ENCODE results near the gene NOS3.
"Not testable (repeated sequence)": the region's sequence is repeated elsewhere in the genome, so short reads cannot be mapped to it uniquely, and the experiment has no call there.

Gene NOS3

GRCh38 chr7:151010307-151011096 is 19.7 kb downstream of the NOS3 start:
- H3K27me3 ChIP-seq (ENCODE audit: insufficient read depth, poor library complexity, severe bottlenecking), result no peaks in the 10 kb centered on the region
- H3K27ac ChIP-seq (ENCODE audit: poor library complexity, severe bottlenecking), result no peak overlapping the region
- H3K36me3 ChIP-seq (ENCODE audit: low read depth), result no peaks in the 10 kb centered on the region
- no peak overlapping the region for H3K4me3 ChIP-seq (ENCODE audit: severe bottlenecking)
- TF ChIP-seq CTCF (IDR thresholded peaks at IDR 0.05; ENCODE audit: poor library complexity, severe bottlenecking), result no peak
- H3K9me3 ChIP-seq (ENCODE audit: severe bottlenecking), result peaks cover 3% of the 10 kb centered on the region
- DNase-seq (ENCODE audit: low spot score) (no peak), ATAC-seq (ENCODE audit: low read depth) (no peak)
- H3K4me1 ChIP-seq (ENCODE audit: insufficient read depth, poor library complexity, severe bottlenecking), result no peaks in the 10 kb centered on the region

DNA sequence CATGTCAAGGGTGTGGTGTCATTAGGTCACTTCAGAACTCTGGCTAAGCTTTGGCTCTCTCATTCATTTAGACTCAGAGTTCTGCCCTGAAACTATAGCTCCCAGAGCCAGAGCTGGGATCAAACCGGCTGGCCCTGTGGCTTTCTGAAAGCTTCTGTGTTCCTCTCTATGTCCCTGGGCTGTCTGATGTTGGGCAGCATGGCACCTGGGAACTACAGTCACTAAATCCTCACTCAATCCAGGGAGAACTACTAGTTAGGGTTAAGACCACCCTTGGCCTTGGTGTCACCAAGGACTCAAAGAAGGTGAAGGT is 20.2 kb downstream of the NOS3 start:
- H3K36me3 ChIP-seq (ENCODE audit: low read depth), result no peaks in the 10 kb centered on the region
- no peak overlapping the region for H3K4me3 ChIP-seq (ENCODE audit: severe bottlenecking)
- ATAC-seq (ENCODE audit: low read depth), result no peak
- H3K27ac ChIP-seq (ENCODE audit: poor library complexity, severe bottlenecking), result no peak overlapping the region
- no peaks in the 10 kb centered on the region for H3K4me1 ChIP-seq (ENCODE audit: insufficient read depth, poor library complexity, severe bottlenecking)
- TF ChIP-seq CTCF (IDR thresholded peaks at IDR 0.05; ENCODE audit: poor library complexity, severe bottlenecking), result no peak
- no peak for DNase-seq (ENCODE audit: low spot score)
- peaks cover 3% of the 10 kb centered on the region for H3K9me3 ChIP-seq (ENCODE audit: severe bottlenecking)
- no peaks in the 10 kb centered on the region for H3K27me3 ChIP-seq (ENCODE audit: insufficient read depth, poor library complexity, severe bottlenecking)

DNA sequence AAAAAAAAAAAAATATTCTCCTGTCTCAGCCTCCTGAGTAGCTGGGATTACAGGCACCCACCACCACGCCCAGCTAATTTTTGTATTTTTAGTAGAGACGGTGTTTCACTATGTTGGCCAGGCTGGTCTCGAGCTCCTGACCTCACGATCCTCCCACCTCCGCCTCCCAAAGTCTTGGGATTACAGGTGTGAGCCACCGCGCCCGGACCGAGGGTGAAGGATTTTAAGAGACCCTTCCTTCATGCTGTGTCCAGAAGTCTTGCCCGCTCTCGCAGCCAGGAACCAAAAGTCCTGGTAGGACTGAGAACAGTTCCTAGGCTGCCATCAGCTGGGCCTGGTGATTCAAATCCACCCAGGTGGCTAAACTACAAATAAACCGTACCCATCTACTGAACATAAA is 20.8 kb downstream of the NOS3 start:
- H3K9me3 ChIP-seq (ENCODE audit: severe bottlenecking); H3K4me1 ChIP-seq (ENCODE audit: insufficient read depth, poor library complexity, severe bottlenecking); H3K36me3 ChIP-seq (ENCODE audit: low read depth); H3K27me3 ChIP-seq (ENCODE audit: insufficient read depth, poor library complexity, severe bottlenecking); H3K4me3 ChIP-seq (ENCODE audit: severe bottlenecking); H3K27ac ChIP-seq (ENCODE audit: poor library complexity, severe bottlenecking); DNase-seq (ENCODE audit: low spot score); ATAC-seq (ENCODE audit: low read depth): not testable (repeated sequence)

- TF ChIP-seq CTCF (IDR thresholded peaks at IDR 0.05; ENCODE audit: poor library complexity, severe bottlenecking), result no peak
- ATAC-seq (ENCODE audit: low read depth) (no peak), DNase-seq (ENCODE audit: low spot score) (no peak)
- peaks cover 3% of the 10 kb centered on the region for H3K9me3 ChIP-seq (ENCODE audit: severe bottlenecking)
- H3K27ac ChIP-seq (ENCODE audit: poor library complexity, severe bottlenecking), result no peak overlapping the region
- H3K36me3 ChIP-seq (ENCODE audit: low read depth), result no peaks in the 10 kb centered on the region
- no peaks in the 10 kb centered on the region for H3K4me1 ChIP-seq (ENCODE audit: insufficient read depth, poor library complexity, severe bottlenecking)
- no peak overlapping the region for H3K4me3 ChIP-seq (ENCODE audit: severe bottlenecking)
- no peaks in the 10 kb centered on the region for H3K27me3 ChIP-seq (ENCODE audit: insufficient read depth, poor library complexity, severe bottlenecking)
These were observed 21.3 kb downstream of the NOS3 start for GRCh38 chr7:151012031-151012692.

- no peak overlapping the region for H3K27ac ChIP-seq (ENCODE audit: poor library complexity, severe bottlenecking)
- DNase-seq (ENCODE audit: low spot score), result peak; percentile 39
These were observed 22.1 kb downstream of the NOS3 start for GRCh38 chr7:151012911-151013347.

More at GRCh38 chr7:151012911-151013347, 22.1 kb downstream of the NOS3 start:
- H3K27me3 ChIP-seq (ENCODE audit: insufficient read depth, poor library complexity, severe bottlenecking), result no peaks in the 10 kb centered on the region
- H3K36me3 ChIP-seq (ENCODE audit: low read depth), result no peaks in the 10 kb centered on the region
- H3K4me1 ChIP-seq (ENCODE audit: insufficient read depth, poor library complexity, severe bottlenecking), result no peaks in the 10 kb centered on the region
- TF ChIP-seq CTCF (IDR thresholded peaks at IDR 0.05; ENCODE audit: poor library complexity, severe bottlenecking), result peak; percentile 62
- ATAC-seq (ENCODE audit: low read depth), result peak; percentile 53
- H3K9me3 ChIP-seq (ENCODE audit: severe bottlenecking), result peaks cover 3% of the 10 kb centered on the region
- H3K4me3 ChIP-seq (ENCODE audit: severe bottlenecking), result no peak overlapping the region

Data from RWPE2 (cell line).